HUDEP-2 (cell line): ENCODE measurements around the gene FLT4.

Experiments used
- DNase-seq, 76 experiments: peaks; one replicate each; lab custom pipeline; 2025; ENCODE audit not compliant: unreplicated experiment in 76 of 76; lab: John Stamatoyannopoulos, UW

FLT4 gene

DNA sequence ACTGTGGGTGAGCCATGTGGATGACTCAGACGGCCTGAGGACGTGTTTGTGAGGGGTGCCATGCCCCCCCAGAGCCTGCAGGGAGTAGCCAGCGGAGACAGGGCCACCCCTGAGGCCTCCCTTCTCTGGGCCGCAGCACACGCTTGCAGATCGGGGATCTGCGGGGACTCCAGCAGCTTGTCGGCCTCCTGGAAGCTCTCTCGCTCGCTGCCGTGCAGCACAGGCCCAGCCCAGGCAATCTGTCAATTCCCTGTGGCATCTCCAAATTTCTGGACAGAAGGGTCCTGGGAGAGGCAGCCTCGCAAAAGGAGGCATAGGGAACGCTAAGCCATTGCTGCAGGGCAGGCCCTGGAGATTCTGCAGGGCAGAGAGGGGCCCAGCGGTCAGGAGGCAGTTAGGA, 21.2 kb downstream of the FLT4 start:
- DNase-seq = no peak

DNA sequence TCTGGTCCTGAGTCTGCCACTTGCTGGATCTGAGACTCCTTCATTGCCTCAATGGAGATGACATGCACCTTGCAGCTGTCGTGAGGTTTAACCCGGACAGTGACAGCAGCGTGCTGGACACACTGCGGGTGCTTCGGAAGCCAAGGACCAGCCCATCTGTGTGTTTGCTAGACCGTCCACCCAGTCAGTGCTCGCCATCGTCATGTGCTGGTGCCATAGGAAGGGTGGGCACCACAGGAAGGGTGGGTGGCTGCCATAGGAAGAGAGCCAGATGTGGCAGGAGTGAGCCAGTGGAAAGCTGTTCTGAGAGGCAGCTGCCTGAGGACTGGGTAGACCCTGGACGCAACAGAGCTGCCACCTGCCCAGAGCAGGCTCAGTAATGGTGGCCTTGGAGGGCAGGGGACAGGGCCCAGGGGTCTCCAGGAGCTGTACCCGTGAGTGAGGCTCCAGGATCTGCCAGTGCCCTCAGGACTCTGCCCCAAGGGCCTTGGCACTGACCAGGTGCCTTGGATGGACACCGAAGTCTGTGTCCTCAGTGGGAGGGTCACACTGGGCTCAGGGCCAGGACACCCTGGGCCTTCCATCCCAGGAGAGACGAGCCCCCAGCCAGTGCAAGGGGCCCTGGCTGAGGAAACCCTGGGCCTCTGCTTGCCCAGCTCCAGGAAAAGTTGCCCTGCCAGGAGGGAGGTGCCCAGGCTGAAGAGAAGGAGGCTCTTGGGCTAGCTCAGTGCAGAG, 21.8 kb downstream of the FLT4 start:
- no peak for DNase-seq

DNA sequence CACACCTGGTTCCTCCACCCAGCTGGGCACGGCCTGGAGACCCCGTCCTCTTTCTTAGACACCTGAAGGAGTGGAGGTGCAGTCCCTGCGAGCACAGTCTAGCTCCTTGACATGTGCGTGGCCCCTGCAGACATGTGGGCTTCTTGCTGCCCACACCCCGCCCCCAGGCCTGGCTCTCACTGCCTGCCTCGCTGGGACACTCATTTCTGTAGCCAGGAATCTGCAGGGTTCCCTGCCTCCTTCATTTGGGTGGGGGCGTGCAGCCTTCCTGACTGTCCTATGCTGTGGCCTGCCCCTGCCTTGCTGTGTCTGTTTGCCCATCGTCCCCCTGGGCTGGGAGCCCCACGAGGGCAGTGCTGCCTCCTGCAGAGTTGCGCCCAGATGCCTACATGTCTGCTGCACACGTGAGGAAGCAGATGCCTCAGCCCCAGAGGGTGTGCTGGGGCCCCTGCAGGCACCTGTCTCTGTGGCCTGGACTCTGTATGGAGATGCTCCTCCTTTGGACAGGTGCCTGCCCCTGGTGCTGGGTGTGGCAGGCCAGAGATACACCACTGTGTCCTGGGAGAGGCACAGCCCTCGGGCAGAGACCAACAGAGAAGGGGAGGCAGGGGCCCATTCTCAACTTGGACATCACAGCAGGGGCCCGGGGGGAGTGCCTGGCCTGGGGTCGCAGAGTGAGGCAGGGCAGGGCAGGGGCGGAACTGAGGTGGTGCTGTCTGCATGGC, 22.6 kb downstream of the FLT4 start:
- DNase-seq = no peak

DNA sequence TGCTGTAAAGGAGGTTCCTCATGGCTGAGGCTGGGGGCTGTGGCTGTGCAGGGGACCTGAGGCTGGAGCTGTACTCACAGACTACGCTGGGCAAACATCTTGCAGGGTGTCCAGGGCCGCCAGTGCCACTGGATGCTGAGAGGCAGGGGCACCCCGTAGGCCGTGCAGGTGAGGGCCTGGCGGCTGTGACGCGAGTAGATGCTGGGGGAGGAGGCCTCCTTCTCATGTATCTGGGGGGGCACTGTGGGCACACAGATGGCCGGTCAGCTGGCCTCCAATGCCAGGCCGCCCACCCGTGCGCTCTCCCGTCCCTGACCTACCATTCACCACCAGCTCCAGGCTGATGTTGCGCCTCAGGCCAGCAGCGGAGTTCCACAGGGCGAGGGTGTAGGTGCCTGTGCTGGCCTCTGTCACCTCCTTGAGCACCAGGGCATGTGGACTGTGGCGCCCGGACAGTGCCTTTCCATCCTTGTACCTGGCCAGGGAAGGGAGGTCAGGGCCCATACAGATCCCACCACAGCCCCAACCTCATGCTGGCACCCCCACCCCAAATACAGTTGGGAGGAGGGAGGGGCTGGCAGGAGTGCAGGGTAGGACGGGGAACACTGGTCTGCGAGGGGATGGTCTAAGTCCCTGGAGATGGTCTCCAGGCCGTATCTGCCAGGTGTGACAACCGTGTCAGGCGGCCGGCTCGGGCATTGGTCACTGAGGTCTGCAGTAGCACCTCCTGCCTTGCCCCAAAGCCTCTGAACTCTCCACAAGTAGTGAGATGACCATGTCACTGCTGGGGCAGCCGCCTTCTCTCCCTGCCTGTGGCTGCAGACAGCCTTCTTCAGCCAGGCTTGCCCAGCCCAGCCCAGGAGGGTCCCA, 23.4 kb downstream of the FLT4 start:
- no peak for DNase-seq

DNA sequence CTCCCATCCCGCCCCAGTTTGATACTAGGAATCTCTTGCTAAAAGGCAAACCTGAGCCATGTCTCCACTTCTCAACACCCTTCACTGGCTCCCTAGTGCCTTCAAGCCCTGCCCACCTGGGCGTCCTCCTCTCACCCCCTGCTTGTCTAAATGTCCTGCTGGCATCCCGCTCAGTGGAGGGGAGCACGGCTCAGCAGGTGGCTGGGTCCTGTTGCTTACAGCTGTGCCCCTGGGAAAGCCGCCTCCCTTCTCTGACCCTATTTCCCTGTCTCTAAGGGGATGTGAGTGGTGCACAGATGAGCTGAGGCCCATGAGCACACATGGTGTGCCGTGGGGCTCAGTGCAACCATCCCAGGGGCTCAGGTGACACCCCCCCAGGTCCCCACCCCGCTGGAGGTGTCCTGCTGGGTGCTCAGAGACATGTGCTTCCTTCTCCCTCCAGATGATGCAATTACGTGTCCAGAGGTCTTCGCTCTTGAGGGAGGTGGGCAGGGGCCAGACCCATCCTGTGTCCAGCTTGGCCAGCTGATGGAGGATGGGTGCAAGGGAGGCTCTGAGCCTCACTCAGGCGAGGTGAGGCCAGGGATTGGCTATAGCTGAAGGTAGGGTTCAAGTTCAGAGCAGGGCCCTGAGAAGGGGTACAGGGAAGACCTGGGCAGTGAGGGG, 24.1 kb downstream of the FLT4 start:
- no peak for DNase-seq

DNA sequence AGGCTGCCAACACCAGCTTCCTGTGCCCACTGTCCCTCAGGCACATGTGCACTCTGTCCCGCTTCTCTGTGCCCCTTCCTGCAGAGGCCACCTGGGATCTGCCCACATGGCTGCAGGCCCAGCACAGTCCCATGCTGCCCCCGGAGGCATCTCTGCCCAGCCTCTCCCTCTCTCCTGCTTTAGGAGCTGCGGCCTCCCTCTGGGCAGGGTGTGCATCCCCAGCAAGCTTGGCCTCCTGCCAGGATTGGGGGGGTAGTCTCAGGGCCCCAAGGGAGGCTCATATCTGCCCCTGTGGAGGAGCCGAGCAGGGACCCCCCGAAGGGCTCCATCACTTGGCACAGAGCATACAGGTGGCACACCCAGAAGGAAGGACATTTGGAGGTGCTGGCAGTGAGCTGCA, 24.8 kb downstream of the FLT4 start:
- peak in 2 of 76 experiments; percentile 7 to 22 for DNase-seq

DNA sequence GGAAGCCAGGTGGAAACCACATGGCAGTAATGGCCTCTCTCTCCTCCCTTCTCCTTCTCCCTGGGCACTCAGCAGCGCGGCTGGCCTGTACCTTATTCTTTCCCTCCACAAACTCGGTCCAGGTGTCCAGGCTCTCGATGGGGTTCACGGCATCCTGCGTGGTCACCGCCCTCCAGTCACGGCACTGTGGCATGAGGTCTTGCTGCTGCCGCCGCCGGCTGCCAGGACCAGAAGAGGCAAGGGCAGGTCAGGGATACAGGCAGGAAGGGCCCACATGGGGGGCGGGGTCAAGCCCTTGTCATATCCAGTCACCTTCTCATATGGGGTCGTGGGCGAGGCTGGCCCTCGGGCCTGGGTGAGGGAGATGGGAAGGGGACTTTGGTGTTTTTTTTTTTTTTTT, 25.6 kb downstream of the FLT4 start:
- no peak for DNase-seq

DNA sequence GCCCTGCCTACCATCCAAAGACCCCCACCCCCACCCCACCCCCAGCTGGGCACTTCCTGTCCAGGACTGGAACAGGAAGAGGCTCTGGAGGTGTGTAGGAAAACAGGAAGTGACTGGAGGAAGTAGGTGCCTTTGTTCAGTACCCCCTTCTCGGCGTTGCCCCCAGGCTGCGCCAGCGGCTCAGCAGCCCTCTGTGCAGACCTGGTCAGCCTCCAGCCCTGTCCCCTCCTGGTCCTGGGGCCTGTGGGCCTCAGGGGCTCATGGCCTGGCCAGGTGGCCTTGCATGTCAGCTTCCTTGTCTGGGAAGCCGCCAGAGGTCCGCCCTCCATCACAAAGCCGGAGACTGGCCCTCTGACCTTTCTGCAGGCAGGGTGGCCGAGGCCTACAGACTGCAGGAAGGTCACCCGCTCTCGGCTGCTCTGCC, 26.0 kb downstream of the FLT4 start:
- DNase-seq = no peak

DNA sequence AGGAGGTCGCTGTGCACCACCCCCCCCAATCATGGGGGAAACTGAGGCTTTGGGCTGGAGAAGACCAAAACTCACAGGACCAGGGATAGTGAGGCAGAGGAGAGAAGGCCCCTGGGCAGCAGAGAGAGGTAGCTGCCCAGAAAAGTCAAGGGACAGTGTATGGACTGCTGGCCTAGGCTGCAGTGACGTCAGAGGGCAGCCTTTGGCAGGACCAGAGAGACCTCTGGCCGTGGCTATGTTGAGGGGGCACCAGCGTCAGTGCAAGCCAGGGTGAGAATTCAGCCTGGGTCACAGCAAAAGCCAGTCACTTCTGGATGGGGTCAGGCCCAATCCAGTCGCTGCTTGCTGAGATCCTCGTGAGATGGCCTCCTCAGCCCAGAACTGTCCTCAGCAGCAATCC, 26.5 kb downstream of the FLT4 start:
- no peak for DNase-seq

DNA sequence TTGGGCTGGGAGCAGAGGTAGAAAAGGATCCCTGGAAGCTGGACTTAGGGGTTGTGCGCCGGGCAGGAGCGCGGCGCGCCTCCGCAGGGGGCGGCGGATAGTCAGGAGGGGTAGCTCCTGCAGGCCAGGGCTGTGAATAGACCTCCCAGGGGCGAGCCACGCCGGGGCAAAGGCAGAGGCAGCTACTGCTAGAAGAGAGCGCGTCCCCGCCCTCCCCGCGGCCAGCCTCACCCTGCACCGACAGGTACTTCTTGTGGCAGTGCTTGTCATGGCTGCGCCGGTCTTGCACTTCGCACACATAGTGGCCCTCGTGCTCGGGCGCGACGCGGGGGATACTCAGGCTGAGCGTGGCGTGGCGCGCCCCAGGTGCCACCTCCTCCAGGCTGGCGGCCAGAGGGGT, 28.1 kb downstream of the FLT4 start:
- no peak for DNase-seq

DNA sequence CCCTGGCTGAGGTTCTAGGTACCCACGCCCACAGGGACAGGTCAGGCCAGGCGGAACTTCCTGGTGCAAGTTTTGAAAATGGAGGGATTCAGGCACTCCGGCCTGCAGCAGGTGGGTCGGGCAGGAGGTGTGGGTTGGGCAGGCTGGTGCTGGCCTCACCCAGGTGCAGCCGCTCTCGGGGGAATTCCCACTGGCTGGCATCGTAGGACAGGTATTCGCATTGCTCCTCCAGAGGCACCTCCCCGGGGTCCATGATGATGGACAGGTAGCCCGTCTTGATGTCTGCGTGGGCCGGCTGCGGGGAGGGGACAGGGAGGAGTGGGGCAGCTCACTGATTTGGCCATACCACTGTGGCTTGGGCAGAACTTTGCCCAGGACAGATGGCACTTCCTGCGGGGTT, 29.4 kb downstream of the FLT4 start:
- no peak for DNase-seq

DNA sequence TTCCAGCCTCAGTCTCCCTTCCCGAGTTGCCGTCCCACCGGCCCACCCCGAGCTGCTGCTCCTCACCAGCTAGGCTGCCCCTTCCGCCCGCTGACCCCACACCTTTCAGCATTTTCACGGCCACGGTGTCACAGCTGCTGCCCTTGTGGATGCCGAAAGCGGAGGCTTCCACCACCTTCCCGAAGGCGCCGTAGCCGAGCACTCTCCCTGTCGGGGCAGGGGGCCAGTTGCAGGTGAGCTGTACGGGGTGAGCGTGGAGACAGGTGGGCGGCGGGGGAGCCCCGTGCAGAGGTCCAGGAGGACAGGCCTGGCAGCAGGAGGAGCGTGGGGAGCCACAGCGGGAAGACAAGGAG, 29.9 kb downstream of the FLT4 start:
- no peak for DNase-seq

DNA sequence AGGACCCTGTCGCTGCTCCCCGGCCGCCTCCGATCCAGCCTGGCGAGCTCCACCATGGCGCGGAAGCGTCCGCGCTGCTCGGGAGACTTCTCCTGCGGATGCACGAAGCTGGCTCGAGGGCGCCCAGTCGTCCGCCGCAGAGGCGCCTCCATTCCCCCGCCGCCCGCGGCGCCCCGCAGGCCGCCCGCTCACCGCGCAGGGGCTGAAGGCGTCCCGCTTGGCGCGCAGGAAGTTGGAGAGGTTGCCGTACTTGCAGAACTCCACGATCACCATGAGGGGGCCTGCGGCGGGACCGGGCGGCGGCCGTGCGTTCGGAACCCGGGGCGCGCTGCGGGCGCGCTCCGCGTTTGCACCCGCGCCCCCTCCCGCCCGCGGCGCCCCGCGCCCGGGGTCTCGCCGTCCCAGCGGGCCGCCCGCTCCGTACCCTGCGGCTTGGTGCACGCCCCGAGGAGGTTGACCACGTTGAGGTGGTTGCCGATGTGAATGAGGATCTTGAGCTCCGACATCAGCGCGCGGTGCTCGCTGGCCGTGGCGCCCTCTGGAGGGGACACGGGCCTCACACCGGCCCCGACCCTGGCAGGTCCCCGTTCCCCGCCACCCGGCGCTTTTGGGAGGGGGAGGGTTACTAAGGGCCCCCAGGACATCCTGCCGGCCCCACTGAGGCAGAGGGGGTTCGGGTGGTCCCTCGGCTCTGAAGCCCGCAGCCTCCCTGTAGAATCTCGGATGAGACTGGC, 30.4 kb downstream of the FLT4 start:
- peak in 73 of 76 experiments; percentile 7 to 88 (median 68) for DNase-seq

DNA sequence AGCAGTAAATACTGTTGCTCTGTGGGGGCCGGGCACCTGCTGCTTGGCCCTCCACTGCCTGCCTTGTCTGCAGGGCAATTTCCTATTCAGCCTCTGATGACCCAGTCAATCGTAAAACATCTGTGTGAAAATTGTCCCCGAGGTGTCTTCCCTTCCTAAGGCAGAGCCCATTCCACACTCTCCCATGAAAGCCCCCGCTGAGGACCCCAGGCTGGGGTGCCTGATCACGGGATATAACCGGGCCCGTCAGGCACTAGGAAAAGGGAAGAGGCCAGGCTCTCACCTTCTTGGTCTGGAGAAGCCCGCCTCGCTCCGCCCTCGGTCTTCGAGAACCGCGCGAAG, 30.9 kb downstream of the FLT4 start:
- DNase-seq = peak in 21 of 76 experiments; percentile 10 to 65 (median 43)

DNA sequence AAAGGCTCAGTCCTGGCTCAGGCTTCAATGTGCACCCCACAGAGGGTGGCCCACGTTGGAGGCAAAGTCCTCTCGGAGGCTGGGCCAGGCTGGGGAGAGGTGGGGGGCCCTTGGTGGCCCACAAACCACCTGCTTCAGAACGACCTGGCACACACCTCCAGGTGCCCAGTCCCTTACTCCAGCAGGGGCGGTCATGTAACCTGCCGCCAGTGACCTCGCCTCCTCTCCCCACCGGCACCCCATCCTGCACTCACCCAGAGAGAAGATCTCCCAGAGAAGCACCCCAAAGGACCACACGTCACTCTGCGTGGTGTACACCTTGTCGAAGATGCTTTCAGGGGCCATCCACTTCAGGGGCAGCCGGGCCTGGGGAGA, 35.6 kb downstream of the FLT4 start:
- DNase-seq = no peak

DNA sequence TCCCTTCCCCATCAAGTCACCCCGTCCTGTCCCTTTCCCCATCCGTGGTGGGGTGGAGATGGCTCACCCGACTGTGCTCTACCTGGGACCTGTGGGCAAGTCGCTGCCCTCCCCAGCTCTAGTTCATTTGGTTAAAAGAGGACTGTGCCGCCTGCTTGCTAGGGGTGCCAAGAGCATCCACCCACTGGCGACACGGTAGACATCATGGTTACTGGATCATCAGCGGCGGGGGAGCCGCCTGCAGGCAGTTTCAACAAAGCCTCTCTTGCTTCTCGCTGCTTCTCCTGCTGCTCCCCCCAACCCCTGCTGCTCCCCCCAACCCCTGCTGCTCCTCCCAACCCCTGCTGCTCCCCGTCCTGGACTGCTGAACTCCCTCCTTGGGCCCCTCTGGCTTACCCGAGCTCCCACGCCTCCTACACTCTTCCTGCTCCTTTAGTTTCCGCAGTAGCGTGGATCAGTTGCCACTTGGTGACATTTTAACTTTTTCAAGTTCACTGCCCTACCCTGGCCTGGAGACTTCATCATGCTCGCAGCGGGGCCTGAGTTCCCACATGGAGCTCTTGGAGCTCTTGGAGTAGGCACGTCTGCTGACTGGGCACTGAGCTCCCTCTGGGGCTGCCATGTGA, 36.1 kb downstream of the FLT4 start:
- DNase-seq = no peak

DNA sequence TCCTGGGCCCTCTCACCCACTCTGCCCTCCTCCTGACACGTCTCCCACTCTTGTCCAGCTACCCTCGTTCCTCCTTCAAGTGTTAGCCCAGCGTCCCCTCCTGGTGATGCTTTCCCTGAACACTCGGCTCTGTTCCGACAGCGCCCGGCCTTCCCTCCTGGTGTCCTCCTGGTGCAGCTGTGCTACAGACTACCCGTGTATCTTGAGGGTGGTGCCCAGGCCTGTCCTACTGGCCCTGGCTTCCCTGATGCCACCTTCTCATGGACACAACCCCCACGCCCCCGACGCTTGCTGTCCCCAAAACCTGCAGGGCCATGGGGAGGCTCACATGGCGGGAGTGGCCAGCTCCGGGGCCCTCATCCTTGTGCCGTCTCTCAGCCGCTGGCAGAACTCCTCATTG, 36.7 kb downstream of the FLT4 start:
- no peak for DNase-seq

DNA sequence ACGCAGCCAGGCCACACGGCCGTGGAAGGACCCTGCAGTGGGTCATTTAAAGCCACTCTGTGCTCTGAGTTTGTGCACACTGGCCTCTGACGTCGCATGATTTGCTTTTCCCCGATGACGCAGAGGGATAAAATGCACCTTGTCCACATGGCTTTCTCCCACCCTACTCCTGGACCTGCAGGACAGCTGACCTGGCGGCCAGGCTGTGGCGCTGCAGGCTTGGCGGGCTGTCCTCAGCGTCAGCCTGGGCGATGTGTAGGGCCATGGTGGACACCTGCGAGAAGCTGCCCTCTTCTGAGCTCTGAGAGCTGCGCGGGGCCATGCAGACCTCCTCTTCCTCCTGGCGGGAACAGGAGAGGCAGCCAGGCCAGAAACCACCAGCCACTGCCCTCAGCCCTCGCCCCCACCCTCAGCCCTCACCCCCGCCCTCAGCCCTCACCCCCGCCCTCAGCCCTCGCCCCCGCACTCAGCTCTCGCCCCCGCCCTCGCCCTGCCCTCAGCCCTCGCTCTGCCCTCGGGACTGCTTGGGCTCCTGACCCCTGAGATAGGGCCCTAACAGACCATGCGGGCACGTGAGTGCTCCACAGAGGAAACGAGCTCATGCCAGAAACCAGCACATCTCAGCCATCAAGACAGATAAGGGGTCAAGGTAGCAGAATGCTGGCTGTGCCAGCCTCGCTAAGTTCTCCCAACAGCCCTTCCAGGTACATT, 38.1 kb downstream of the FLT4 start:
- DNase-seq = peak in 69 of 76 experiments; percentile 15 to 89 (median 69)

DNA sequence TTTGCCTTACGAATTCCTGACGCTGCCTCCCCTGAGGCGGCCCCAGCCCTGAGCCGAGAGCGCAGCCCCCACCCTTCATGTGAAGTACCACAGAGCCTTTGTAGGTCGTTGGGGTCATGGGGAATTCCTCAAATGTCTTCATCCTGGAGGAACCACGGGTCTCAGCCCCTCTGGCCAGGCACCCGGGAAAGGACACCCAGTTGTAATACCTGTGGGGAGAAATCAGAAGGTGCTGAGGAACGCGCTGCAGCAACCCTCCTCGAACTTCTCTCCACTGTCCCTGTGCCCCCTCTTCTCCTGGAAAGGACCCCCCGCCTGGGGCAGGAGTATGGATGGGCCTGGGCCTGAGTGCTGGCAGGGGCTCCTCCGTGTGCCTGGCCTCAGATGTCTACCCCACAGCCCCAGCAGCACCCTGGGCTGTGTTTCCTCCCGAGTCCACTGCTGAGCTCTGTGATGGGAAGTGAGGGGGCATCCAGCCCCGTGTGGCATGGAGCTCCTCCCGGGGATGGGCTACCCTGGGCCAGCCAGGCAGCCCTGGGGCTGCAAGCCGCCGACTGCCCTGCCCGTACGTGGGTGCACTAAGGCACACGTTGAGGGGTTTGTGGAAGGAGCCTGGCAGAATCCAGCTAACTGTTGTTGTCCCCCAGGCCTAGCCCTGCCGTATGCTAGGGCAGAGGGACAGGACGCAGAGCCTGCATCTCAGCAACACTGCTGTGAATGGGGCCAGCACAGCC, 39.4 kb downstream of the FLT4 start:
- no peak for DNase-seq
